Caco-2 (cell line): Measurements from ENCODE around the gene ZNRF3. TPM values are rescaled to one million over a fixed set of nuclear protein-coding genes. Genes with fewer than 3 reads are reported as not detected.

Source experiments
- BruUV-seq: library from RNA; stranded (reverse); fragments of 400-500 nt; replicated peaks from 2 replicates; lab custom pipeline; 2021; lab: Mats Ljungman, UMichigan
- CTCF ChIA-PET: fragments of 300-600 bp; sonication (Branson Sonifier 250); formaldehyde crosslinking; loops from one replicate; lab custom pipeline; 2022; ENCODE audit warnings: antibody characterized with exemption; lab: Charles Lee
- POLR2A ChIA-PET: fragments of 300-600 bp; sonication (Branson Sonifier 250); formaldehyde crosslinking; loops from one replicate; lab custom pipeline; 2022; ENCODE audit warnings: antibody characterized with exemption; lab: Charles Lee
- DNase-seq, 2 experiments: peaks; one replicate each; pipeline versions ENCODE4 v3.0.0 to v3.0.0-alpha.2; 2020 to 2022
- H3K27me3 ChIP-seq: replicated peaks from 2 replicates; pipeline ENCODE4 v1.6.0; 2011; ENCODE audit warnings: low read length; ENCODE audit not compliant: control insufficient read depth, insufficient read depth
- H3K36me3 ChIP-seq: 2 replicates; pipeline ENCODE4 v1.5.1; 2011; ENCODE audit warnings: low read length; ENCODE audit not compliant: control insufficient read depth, insufficient read depth
- H3K4me1 ChIP-seq: fragments of 250-450 bp; sonication (Bioruptor Pico); 2 replicates; pipeline ENCODE4 v1.5.1; 2020; ENCODE audit warnings: mild to moderate bottlenecking
- H3K4me3 ChIP-seq: 2 replicates; pipeline ENCODE4 v1.5.1; 2011; ENCODE audit warnings: low read depth, mild to moderate bottlenecking, control low read depth, low read length
- H3K9me3 ChIP-seq: fragments of 250-450 bp; sonication (Bioruptor Pico); 2 replicates; pipeline ENCODE4 v1.5.1; 2020; ENCODE audit warnings: mild to moderate bottlenecking, moderate library complexity
- H3K27ac Mint-ChIP-seq: one replicate; pipeline ENCODE4 v1.8.0; 2022; ENCODE audit warnings: mixed read lengths; ENCODE audit not compliant: unreplicated experiment
- H3K27me3 Mint-ChIP-seq: one replicate; pipeline ENCODE4 v1.8.0; 2022; ENCODE audit warnings: mixed read lengths; ENCODE audit not compliant: insufficient read depth, unreplicated experiment
- H3K36me3 Mint-ChIP-seq: one replicate; pipeline ENCODE4 v1.8.0; 2022; ENCODE audit warnings: mild to moderate bottlenecking, mixed read lengths; ENCODE audit not compliant: insufficient read depth, unreplicated experiment
- H3K4me1 Mint-ChIP-seq: one replicate; pipeline ENCODE4 v1.8.0; 2022; ENCODE audit warnings: low read depth, mixed read lengths; ENCODE audit not compliant: unreplicated experiment
- H3K4me3 Mint-ChIP-seq: one replicate; pipeline ENCODE4 v1.8.0; 2022; ENCODE audit warnings: mild to moderate bottlenecking, moderate library complexity, mixed read lengths; ENCODE audit not compliant: unreplicated experiment
- H3K9me3 Mint-ChIP-seq: one replicate; pipeline ENCODE4 v1.8.0; 2022; ENCODE audit warnings: mixed read lengths; ENCODE audit not compliant: unreplicated experiment
- CTCF ChIP-seq, 2 experiments: fragments of 200-600 bp in 1 of 2; IDR thresholded peaks; 1 replicate in 1 of 2; 2 replicates in 1 of 2; pipeline versions ENCODE4 v1.5.1 to v1.8.0; 2011 to 2022; ENCODE audit warnings: antibody characterized with exemption in 1 of 2, control low read depth in 1 of 2, inconsistent platforms in 1 of 2, low read depth in 1 of 2, low read length in 1 of 2, mild to moderate bottlenecking in 1 of 2, moderate library complexity in 1 of 2; ENCODE audit not compliant: insufficient read depth in 1 of 2, severe bottlenecking in 1 of 2, unreplicated experiment in 1 of 2
- intact Hi-C: fragments of 100-400 bp; cut with micrococcal nuclease; formaldehyde crosslinking; loops from one replicate; pipeline ENCODE4 v1.10.0; 2022; ENCODE audit not compliant: unreplicated experiment
- total RNA-seq: library from RNA; stranded (reverse); gene quantifications from 2 replicates; pipeline ENCODE4 v1.2.3, GENCODE V29; 2022

ZNRF3 gene
- total RNA-seq, 1 experiment from 2014 or later, result 41.1 TPM

- POLR2A ChIA-PET, result interaction anchor here (1.1 kb wide), 1 partner anchor 11 kb away, joined by 11 read pairs; no protein-coding TSS in a partner anchor
- TF ChIP-seq CTCF (IDR thresholded peaks at IDR 0.05; ENCODE audit: insufficient read depth in 1 of 2, low read depth in 1 of 2, low read length in 1 of 2, severe bottlenecking in 1 of 2, unreplicated experiment in 1 of 2), result no peak
- Mint-ChIP-seq H3K4me1 (peaks cover 76% of the 10 kb centered on the region), H3K9me3 (no peaks in the 10 kb centered on the region), H3K36me3 (peaks cover 68% of the 10 kb centered on the region), H3K27me3 (no peaks in the 10 kb centered on the region), H3K4me3 (no peak overlapping the region), H3K27ac (peak overlapping the region; percentile 68)
- Histone ChIP-seq H3K36me3 (no peaks in the 10 kb centered on the region), H3K9me3 (no peaks in the 10 kb centered on the region), H3K4me3 (no peak overlapping the region), H3K4me1 (peaks cover 82% of the 10 kb centered on the region), H3K27me3 (no peaks in the 10 kb centered on the region)
- no TSS peak for BruUV-seq
- CTCF ChIA-PET, result no interaction called here
- intact Hi-C loops, result no loop called here
- DNase-seq, result no peak
Observed at GRCh38 chr22:28929197-28929596, 45.8 kb downstream of the ZNRF3 start.

- BruUV-seq, result no TSS peak
- ChIA-PET POLR2A (no interaction called here), CTCF (no interaction called here)
- peaks cover 62% of the 10 kb centered on the region for H3K36me3 Mint-ChIP-seq
- Histone ChIP-seq H3K36me3 (no peaks in the 10 kb centered on the region; the same call in 1 of the 2 replicates), H3K9me3 (no peaks in the 10 kb centered on the region), H3K27me3 (no peaks in the 10 kb centered on the region), H3K4me3 (no peak overlapping the region), H3K4me1 (peaks cover 80% of the 10 kb centered on the region)
- no peaks in the 10 kb centered on the region for H3K27me3 Mint-ChIP-seq
- no peaks in the 10 kb centered on the region for H3K9me3 Mint-ChIP-seq
- intact Hi-C loops, result loop anchor here (5.0 kb wide), 1 partner anchor 43 kb away; no protein-coding TSS in a partner anchor
- TF ChIP-seq CTCF (IDR thresholded peaks at IDR 0.05; ENCODE audit: insufficient read depth in 1 of 2, low read depth in 1 of 2, low read length in 1 of 2, severe bottlenecking in 1 of 2, unreplicated experiment in 1 of 2), result no peak
- peak overlapping the region; percentile 6 for H3K4me3 Mint-ChIP-seq
- no peak for DNase-seq
- H3K27ac Mint-ChIP-seq, result no peak overlapping the region
- peaks cover 77% of the 10 kb centered on the region for H3K4me1 Mint-ChIP-seq
Observed at GRCh38 chr22:28930357-28931007, 47.1 kb downstream of the ZNRF3 start.

- DNase-seq, result peak; percentile 61 to 78
- H3K9me3 ChIP-seq, result no peaks in the 10 kb centered on the region
- Mint-ChIP-seq H3K27ac (peak overlapping the region; percentile 52), H3K9me3 (no peaks in the 10 kb centered on the region), H3K4me3 (peak overlapping the region; percentile 57), H3K36me3 (peaks cover 61% of the 10 kb centered on the region), H3K4me1 (peaks cover 84% of the 10 kb centered on the region), H3K27me3 (no peaks in the 10 kb centered on the region)
- CTCF ChIA-PET, result interaction anchor here (0.8 to 1.7 kb wide), 3 partner anchors 11 to 46 kb away, joined by 3 to 5 read pairs (median 3); no protein-coding TSS in a partner anchor
- POLR2A ChIA-PET, result interaction anchor here (0.5 to 0.7 kb wide), 4 partner anchors 10 to 86 kb away, joined by 3 to 7 read pairs (median 5); partner anchors contain the start of gene ZNRF3
- H3K36me3 ChIP-seq, result no peaks in the 10 kb centered on the region; the same call in 1 of the 2 replicates
- H3K4me1 ChIP-seq, result peaks cover 72% of the 10 kb centered on the region
- no TSS peak for BruUV-seq
- H3K4me3 ChIP-seq, result no peak overlapping the region
- H3K27me3 ChIP-seq, result no peaks in the 10 kb centered on the region
- intact Hi-C loops, result loop anchor here (1.0 to 5.0 kb wide), 2 partner anchors 20 to 45 kb away; no protein-coding TSS in a partner anchor
- no peak for TF ChIP-seq CTCF (IDR thresholded peaks at IDR 0.05; ENCODE audit: insufficient read depth in 1 of 2, low read depth in 1 of 2, low read length in 1 of 2, severe bottlenecking in 1 of 2, unreplicated experiment in 1 of 2)
Observed at GRCh38 chr22:28931844-28932567, 48.6 kb downstream of the ZNRF3 start.
